ENCODE measurements around the gene SCAP.
"Not testable (repeated sequence)": the region's sequence is repeated elsewhere in the genome, so short reads cannot be mapped to it uniquely, and the experiment has no call there.

The SCAP gene

DNA sequence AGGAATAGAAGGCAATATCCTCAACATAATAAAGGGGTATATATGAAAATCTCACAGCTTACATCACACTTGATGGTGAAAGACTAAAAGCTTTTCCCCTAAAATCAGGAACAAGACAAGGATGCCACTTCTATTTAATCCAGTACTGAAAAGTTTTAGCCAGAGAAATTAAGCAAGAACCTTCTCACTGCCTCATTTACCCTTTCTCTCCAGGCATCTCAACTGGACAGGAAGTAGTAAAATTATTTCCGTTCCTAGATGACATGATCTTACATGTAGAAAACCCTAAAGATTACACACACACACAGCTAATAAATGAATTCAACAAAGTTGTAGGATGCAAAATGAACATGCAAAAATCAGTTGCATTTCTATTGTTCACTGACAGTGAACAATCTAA is 11.2 kb downstream of the SCAP start:
- no peak for TF ChIP-seq ZNF274 (IDR thresholded peaks at IDR 0.05; ENCODE audit: low read depth, low read length)

DNA sequence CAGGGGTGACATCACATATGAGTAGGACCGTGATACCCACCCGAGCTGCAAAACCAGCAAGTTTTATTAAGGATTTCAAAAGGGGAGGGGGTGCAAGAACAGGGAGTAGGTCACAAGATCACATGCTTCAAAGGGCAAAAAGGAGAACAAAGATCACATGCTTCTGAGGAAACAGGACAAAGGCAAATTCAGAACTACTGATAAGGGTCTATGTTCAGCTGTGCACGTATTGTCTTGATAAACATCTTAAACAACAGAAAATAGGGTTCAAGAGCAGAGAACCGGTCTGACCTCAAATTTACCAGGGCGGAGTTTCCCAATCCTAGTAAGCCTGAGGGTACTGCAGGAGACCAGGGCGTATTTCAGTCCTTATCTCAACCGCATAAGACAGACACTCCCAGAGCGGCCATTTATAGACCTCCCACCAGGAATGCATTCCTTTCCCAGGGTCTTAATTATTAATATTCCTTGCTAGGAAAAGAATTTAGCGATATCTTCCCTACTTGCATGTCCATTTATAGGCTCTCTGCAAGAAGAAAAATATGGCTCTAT is 16.1 kb downstream of the SCAP start:
- H3K4me3 ChIP-seq (ENCODE audit: low read length): not testable (repeated sequence)

More for the DNA sequence above, 11.2 kb downstream of the SCAP start:
- no peak overlapping the region for H3K4me3 ChIP-seq (ENCODE audit: low read length)

DNA sequence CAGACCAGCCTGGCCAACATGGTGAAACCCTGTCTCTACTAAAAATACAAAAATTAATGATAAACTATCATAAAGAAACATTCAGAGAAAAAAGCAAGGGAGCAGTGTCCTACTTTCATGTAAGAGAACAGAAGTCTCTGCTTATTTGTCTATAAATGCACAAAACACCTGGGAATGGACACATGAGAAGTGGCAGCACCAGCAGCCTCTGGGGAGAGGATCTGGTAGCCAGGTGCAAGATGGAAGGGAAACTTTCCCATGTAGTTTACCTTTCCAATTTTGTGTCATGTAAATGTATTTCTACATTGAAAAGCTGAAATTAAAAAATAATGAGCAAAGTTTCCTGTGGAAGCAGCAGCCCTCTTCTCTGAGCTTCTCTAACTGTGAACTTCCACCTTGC is 18.8 kb downstream of the SCAP start:
- no peak for TF ChIP-seq ZNF274 (IDR thresholded peaks at IDR 0.05; ENCODE audit: low read depth, low read length)
- H3K4me3 ChIP-seq (ENCODE audit: low read length): no peak overlapping the region

DNA sequence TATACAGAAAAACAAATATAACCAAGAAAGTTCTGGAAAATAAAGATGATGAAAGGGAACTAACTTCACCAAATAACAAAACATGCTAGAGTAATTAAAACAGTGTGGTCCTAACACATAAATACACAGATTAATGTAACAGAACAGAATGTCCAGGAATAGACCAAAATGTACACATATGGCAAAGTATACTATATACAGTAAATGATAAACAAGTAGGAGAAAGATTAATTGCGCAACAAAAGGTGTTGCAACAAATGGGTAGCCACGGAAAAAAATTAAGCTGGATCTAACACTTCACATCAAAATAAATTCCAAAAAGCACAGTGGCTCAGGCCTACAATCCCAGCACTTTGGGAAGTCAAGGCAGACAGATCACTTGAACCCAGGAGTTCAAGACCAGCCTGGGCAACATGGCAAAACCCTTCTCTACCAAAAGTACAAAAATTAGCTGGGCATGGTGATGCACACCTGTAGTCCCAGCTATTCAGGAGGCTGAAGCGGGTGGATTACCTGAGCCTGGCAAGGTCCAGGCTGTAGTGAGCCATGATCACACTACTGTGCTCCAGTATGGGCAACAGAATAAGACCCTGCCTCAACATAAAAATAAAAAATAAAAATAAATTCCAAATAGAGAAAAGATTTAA is 19.8 kb downstream of the SCAP start:
- TF ChIP-seq ZNF274 (IDR thresholded peaks at IDR 0.05; ENCODE audit: low read depth, low read length): no peak
- H3K4me3 ChIP-seq (ENCODE audit: low read length): no peak overlapping the region

DNA sequence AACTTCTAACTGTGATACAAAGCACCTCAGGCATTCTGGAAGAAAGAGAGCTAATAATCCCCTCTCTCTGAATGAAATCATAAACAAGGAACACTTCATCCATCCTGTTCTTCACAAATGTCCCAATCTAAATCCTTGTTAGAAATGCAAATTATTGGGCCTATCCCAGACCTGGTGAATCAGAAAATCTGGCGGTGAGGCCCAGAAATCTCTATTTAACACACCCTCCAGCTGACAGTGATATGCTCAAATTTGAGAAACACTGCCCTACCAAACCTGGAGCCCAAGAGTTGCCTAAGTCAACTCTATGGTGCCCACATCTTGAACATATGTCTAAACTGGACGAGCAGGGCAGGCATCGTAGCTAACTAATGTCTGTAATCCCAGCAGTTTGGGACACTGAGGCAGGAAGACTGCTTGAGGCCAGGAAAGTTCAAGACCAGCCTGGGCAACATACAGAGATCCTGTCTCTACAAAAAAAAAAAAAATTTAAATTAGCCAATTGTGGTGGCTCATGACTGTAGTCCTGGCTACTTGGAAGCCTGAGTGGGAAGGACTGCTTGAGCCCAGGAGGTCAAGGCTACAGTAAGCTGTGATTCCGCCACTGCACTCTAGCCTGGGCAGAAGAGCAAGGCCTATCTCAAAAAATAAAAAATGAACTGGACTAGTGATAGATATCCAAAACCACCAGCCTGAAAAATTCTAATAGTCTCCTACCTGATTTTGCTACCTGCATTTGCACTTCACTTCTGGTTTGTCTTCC is 23.1 kb downstream of the SCAP start:
- TF ChIP-seq ZNF274 (IDR thresholded peaks at IDR 0.05; ENCODE audit: low read depth, low read length): no peak
- no peak overlapping the region for H3K4me3 ChIP-seq (ENCODE audit: low read length)

DNA sequence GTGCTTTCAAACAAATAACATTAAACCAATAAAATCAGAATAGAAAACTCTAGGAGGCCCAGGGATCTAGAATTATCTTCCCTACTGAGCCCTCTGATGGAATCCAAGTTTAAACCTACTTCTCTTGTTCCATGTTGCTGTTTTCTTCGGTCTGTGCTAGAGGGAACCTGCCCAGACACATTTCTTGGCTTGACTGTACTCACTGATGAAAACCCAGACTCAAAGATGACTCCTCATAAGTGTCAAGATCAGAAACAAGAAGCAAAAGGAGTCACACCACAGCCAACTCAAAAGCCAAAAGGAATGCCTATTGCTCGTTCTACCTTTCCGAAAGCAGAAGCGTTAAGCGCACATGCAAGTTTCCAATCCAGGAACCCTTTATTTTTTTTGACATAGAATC is 31.6 kb downstream of the SCAP start:
- H3K4me3 ChIP-seq (ENCODE audit: low read length): no peak overlapping the region
- TF ChIP-seq ZNF274 (IDR thresholded peaks at IDR 0.05; ENCODE audit: low read depth, low read length): no peak

DNA sequence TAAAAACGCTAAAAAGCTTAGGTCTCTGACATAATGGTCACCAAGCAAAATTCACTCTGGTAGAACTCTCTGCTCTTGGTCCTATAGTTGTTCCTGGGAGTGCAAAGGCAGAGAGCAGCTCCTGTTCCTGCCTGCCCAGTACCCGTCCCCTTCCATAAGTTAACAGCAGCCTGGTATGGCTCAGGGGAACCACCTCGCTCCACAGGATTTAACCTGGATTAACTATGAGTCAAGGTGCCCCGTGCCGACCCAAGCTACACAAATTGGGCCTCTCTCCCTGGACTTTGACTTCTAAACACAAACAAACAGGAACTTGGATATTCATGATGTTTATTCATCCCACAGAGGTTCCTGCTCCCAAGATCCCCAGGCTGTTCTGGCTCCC is 32.1 kb downstream of the SCAP start:
- H3K4me3 ChIP-seq (ENCODE audit: low read length): no peak overlapping the region
- no peak for TF ChIP-seq ZNF274 (IDR thresholded peaks at IDR 0.05; ENCODE audit: low read depth, low read length)

DNA sequence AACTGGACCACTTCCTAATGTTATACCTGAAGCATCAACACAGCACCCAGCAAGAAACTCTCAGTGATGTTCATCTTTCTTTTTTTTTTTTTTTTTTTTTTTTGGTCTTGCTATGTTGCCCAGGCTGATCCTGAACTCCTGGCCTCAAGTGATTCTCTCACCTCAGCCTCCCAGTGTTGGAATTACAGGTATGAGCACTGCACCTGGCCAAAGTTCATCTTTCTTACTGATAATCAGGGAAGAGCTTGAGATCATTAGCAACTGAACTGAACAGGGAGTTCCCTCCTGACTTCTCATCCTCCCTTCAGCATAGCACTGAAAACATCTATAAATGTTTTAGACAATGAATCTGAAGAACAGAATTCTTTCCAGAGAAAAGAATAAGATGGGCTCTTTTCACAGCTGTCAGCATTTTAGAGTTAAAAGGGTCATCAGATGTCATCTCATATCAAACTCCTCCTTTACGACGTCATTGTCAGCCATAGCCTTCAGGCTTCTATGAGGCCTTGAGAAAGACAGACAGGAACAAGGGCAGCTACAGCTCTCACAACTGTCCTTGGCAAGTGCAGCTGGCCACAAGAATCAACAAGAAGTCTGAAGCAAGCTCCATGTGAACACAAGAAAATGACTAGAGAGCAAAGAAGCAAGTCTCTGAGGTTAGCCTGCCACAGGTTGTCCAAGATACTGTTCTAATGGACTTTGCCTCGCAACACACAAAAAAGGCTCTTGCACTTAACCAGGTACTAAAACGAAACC is 33.8 kb downstream of the SCAP start:
- no peak overlapping the region for H3K4me3 ChIP-seq (ENCODE audit: low read length)
- TF ChIP-seq ZNF274 (IDR thresholded peaks at IDR 0.05; ENCODE audit: low read depth, low read length): no peak

DNA sequence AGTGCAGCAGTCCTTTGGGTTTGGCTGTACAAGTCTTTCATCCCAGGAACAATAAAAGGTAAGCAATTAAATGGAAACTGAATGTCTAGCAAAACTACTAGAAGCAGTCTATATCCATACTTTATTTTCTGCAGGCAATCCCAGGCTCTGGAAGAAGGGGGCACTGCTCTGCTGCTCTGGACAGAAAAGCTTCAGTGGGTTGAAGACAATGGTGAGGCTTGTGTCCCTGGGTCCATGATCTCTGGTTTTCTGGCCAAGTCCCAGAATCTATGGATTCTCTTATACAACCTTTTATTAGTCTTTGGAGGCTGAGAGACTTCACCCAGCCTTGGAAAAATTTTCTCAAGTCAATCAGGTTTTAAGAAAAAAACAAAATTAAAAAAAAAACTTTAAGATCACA is 35.6 kb downstream of the SCAP start:
- no peak for TF ChIP-seq ZNF274 (IDR thresholded peaks at IDR 0.05; ENCODE audit: low read depth, low read length)

DNA sequence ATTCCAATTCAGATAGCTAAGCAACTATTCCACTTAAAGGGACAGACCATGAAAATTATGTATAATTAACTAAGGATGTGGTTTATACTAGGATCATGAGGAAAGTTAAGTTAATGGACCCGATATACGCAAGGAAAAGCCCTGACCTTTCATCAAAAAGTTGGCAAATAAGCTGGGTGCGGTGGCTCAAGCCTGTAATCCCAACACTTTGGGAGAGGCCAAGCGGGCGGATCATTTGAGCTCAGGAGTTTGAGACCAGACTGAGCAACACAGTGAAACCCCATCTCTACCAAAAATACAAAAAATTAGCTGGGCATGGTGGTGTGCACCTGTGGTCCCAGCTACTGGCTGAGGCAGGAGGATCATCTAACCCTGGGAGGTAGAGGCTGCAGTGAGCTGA is 39.6 kb downstream of the SCAP start:
- no peak for TF ChIP-seq ZNF274 (IDR thresholded peaks at IDR 0.05; ENCODE audit: low read depth, low read length)

More for the DNA sequence above, 35.6 kb downstream of the SCAP start:
- no peak overlapping the region for H3K4me3 ChIP-seq (ENCODE audit: low read length)

DNA sequence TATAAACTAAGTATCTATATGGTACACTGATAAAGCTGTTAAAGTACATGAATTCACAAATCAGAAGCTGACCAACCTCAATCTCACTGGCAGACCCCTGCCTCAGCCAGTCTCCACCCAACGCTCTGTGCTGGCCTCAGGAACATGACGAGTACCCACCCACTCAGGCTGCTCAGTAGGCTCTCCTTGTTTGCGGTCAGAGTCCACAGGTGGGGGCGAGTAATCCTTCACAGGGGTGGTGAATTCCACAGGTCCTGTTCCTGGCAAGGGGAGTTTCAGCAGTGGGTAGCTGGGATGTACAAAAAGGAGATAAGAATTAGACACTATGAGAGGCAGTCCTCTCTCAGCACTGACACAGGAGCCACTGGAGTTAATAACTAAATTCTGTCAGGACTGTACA is 40.9 kb downstream of the SCAP start:
- no peak for TF ChIP-seq ZNF274 (IDR thresholded peaks at IDR 0.05; ENCODE audit: low read depth, low read length)

More for the DNA sequence above, 39.6 kb downstream of the SCAP start:
- no peak overlapping the region for H3K4me3 ChIP-seq (ENCODE audit: low read length)

DNA sequence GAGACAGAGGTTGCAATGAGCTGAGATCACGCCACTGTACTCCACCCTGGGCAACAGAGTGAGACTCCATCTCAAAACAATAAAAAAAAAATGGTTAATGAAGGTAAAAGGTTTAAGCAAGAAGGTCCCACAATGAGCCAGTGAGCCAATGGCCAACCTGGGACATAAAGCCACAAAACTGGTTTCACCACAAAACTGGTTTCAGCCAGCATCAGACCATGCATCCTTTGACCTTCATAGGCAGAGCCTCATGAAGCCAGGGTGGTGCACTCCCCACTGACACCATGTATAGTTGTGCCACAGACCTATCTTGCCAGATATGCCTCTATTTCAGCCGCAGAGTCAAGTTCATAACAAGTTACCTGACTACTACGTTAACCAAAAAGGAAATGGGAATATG is 41.9 kb downstream of the SCAP start:
- TF ChIP-seq ZNF274 (IDR thresholded peaks at IDR 0.05; ENCODE audit: low read depth, low read length): no peak
- H3K4me3 ChIP-seq (ENCODE audit: low read length): no peak overlapping the region

More for the DNA sequence above, 40.9 kb downstream of the SCAP start:
- no peak overlapping the region for H3K4me3 ChIP-seq (ENCODE audit: low read length)

DNA sequence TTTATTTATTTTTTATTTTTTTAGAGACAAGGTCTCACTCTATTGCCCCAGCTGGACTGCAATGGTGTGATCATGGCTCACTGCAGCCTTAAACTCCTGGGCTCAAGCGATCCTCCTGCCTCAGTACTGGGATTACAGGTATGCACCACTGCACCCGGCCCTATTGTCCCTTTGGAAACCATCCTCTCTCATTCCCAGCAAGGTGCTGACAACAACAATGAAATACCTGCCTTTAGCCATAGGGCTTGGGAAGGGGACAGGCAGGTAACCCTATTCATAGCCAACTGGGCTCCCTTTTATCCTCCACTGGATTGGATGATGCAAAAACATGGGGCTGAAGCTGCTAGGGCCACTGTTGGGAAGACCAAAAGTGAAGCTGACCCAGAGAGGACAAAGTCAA is 43.1 kb downstream of the SCAP start:
- TF ChIP-seq ZNF274 (IDR thresholded peaks at IDR 0.05; ENCODE audit: low read depth, low read length): no peak
- no peak overlapping the region for H3K4me3 ChIP-seq (ENCODE audit: low read length)

DNA sequence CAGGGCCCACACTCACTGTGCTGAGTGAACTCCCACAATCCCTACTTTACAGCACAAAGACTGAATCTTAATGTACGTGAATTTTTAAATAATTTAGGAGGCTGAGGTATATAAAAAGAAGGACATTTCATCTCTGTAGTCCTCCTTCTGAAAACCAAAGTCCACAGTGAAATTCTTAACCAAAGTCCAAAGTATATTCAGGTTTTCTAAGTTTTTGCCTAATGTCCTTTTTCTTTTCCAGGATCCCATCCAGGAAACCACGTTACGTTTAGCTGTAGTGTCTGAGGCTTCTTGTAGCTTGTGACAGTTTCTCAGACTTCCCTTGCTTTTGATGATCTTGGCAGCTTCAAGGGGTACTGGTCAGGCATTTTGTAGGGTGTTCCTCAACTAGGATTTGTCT is 44.5 kb downstream of the SCAP start:
- no peak overlapping the region for H3K4me3 ChIP-seq (ENCODE audit: low read length)
- TF ChIP-seq ZNF274 (IDR thresholded peaks at IDR 0.05; ENCODE audit: low read depth, low read length): no peak

DNA sequence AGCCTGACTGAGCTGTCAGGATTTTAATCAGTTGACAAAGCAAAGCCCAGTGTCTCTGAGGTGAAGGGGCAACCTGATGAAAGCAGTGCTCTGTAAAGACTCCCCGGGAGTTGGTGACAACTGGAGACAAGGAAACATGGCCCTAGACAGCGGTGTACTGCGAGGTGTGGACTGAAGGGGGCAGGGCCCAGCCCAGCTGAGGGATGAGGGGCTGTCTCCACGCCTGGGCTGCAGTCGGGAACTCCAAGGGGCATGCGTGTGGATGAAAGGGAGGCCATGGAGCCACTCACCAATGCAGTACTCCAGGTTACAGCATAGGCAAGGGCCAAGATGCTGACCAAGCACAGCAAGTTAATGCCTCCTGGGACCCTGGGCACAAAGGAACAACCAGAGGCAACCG is 45.1 kb downstream of the SCAP start:
- no peak overlapping the region for H3K4me3 ChIP-seq (ENCODE audit: low read length)

More for the DNA sequence above, 45.1 kb downstream of the SCAP start:
- TF ChIP-seq ZNF274 (IDR thresholded peaks at IDR 0.05; ENCODE audit: low read depth, low read length): no peak

Data from GM08714 (cell line).